HCT116 (cell line): Measurements from ENCODE around the gene IFNGR2.

Experiments
- EZH2 ChIP-seq: fragments of 200-600 bp; sonication (generic); IDR thresholded peaks from 2 replicates; pipeline ENCODE4 v1.6.1; 2017; ENCODE audit warnings: antibody characterized with exemption, mixed run types
- MAX ChIP-seq: IDR thresholded peaks from 2 replicates; pipeline ENCODE4 v1.6.1; 2012
- POLR2A ChIP-seq: IDR thresholded peaks from 2 replicates; pipeline ENCODE4 v1.7.0; 2011; ENCODE audit warnings: borderline replicate concordance; ENCODE audit not compliant: insufficient read depth, insufficient read length; ENCODE audit errors: extremely low read depth
- RAD21 ChIP-seq: IDR thresholded peaks from 2 replicates; pipeline ENCODE4 v1.6.1; 2012; ENCODE audit warnings: low read depth, mild to moderate bottlenecking
- ZBTB33 ChIP-seq: IDR thresholded peaks from 2 replicates; pipeline ENCODE4 v1.6.1; 2011; ENCODE audit warnings: mild to moderate bottlenecking, low read length, moderate library complexity; ENCODE audit not compliant: insufficient replicate concordance; ENCODE audit errors: extremely low read depth
- TF ChIP-seq, protein P1 (sequence below), 3 experiments: fragments of 200-600 bp in 1 of 3; sonication (generic) in 1 of 3; IDR thresholded peaks in 2 of 3; conservative IDR thresholded peaks in 1 of 3; 2 replicates each; pipeline ENCODE4 v1.5.1; 2012 to 2017; ENCODE audit warnings: low read depth in 2 of 3, low read length in 2 of 3, antibody characterized with exemption in 1 of 3, borderline replicate concordance in 1 of 3, control low read depth in 1 of 3, mild to moderate bottlenecking in 1 of 3, mixed read lengths in 1 of 3, mixed run types in 1 of 3, moderate library complexity in 1 of 3; ENCODE audit not compliant: insufficient read depth in 1 of 3

- TF ChIP-seq POLR2A (no peak), EZH2 (no peak), RAD21 (no peak), MAX (no peak), ZBTB33 (no peak)
- TF ChIP-seq, protein P1, sequence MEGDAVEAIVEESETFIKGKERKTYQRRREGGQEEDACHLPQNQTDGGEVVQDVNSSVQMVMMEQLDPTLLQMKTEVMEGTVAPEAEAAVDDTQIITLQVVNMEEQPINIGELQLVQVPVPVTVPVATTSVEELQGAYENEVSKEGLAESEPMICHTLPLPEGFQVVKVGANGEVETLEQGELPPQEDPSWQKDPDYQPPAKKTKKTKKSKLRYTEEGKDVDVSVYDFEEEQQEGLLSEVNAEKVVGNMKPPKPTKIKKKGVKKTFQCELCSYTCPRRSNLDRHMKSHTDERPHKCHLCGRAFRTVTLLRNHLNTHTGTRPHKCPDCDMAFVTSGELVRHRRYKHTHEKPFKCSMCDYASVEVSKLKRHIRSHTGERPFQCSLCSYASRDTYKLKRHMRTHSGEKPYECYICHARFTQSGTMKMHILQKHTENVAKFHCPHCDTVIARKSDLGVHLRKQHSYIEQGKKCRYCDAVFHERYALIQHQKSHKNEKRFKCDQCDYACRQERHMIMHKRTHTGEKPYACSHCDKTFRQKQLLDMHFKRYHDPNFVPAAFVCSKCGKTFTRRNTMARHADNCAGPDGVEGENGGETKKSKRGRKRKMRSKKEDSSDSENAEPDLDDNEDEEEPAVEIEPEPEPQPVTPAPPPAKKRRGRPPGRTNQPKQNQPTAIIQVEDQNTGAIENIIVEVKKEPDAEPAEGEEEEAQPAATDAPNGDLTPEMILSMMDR (IDR thresholded peaks at IDR 0.05 in 2 of 3, conservative IDR thresholded peaks at IDR 0.05 in 1 of 3; ENCODE audit: borderline replicate concordance in 1 of 3, insufficient read depth in 1 of 3, low read depth in 2 of 3, low read length in 2 of 3), result no peak
These were observed 21.0 kb downstream of the IFNGR2 start for GRCh38 chr21:33424214-33424613.
